ENCODE measurements around the gene ACP2. TPM values are rescaled to one million over a fixed set of nuclear protein-coding genes. Genes with fewer than 3 reads are reported as not detected.

The ACP2 gene
- total RNA-seq, 1 donor from 2014 or later = 31.6 TPM

GRCh38 chr11:47233051-47233450 lies 15.6 kb downstream of the ACP2 start:
- H3K27ac ChIP-seq = no peak overlapping the region
- no peak for ATAC-seq
- intact Hi-C loops (cut with DNase I) = no loop called here
- H3K27me3 ChIP-seq = no peaks in the 10 kb centered on the region
- peaks cover 36% of the 10 kb centered on the region for H3K36me3 ChIP-seq
- TF ChIP-seq CTCF (IDR thresholded peaks at IDR 0.05) = no peak
- no peaks in the 10 kb centered on the region for H3K4me1 ChIP-seq
- H3K9me3 ChIP-seq = no peaks in the 10 kb centered on the region
- no peak for DNase-seq
- H3K4me3 ChIP-seq = no peak overlapping the region

GRCh38 chr11:47229161-47229560 lies 19.5 kb downstream of the ACP2 start:
- no peaks in the 10 kb centered on the region for H3K4me1 ChIP-seq
- ATAC-seq (no peak), DNase-seq (no peak)
- no peaks in the 10 kb centered on the region for H3K27me3 ChIP-seq
- peaks cover 36% of the 10 kb centered on the region for H3K36me3 ChIP-seq
- no peak overlapping the region for H3K27ac ChIP-seq
- no peak overlapping the region for H3K4me3 ChIP-seq
- intact Hi-C loops (cut with DNase I) = no loop called here
- no peak for TF ChIP-seq CTCF (IDR thresholded peaks at IDR 0.05)
- H3K9me3 ChIP-seq = no peaks in the 10 kb centered on the region

GRCh38 chr11:47225552-47226400 lies 22.8 kb downstream of the ACP2 start:
- DNase-seq (no peak), ATAC-seq (peak; percentile 60)
- H3K4me3 ChIP-seq = no peak overlapping the region
- H3K4me1 ChIP-seq = no peaks in the 10 kb centered on the region
- no peaks in the 10 kb centered on the region for H3K9me3 ChIP-seq
- no peak overlapping the region for H3K27ac ChIP-seq
- intact Hi-C loops (cut with DNase I) = no loop called here
- peaks cover 54% of the 10 kb centered on the region for H3K36me3 ChIP-seq
- H3K27me3 ChIP-seq = no peaks in the 10 kb centered on the region
- TF ChIP-seq CTCF (IDR thresholded peaks at IDR 0.05) = no peak

- H3K4me1 ChIP-seq = peaks cover 14% of the 10 kb centered on the region
- H3K27me3 ChIP-seq = no peaks in the 10 kb centered on the region
- peaks cover 66% of the 10 kb centered on the region for H3K36me3 ChIP-seq
- H3K9me3 ChIP-seq = no peaks in the 10 kb centered on the region
- H3K4me3 ChIP-seq = no peak overlapping the region
- no peak overlapping the region for H3K27ac ChIP-seq
- intact Hi-C loops (cut with DNase I) = no loop called here
- TF ChIP-seq CTCF (IDR thresholded peaks at IDR 0.05) = no peak
- ATAC-seq = no peak
- no peak for DNase-seq
Measured at GRCh38 chr11:47222696-47223095, 25.9 kb downstream of the ACP2 start.

DNA sequence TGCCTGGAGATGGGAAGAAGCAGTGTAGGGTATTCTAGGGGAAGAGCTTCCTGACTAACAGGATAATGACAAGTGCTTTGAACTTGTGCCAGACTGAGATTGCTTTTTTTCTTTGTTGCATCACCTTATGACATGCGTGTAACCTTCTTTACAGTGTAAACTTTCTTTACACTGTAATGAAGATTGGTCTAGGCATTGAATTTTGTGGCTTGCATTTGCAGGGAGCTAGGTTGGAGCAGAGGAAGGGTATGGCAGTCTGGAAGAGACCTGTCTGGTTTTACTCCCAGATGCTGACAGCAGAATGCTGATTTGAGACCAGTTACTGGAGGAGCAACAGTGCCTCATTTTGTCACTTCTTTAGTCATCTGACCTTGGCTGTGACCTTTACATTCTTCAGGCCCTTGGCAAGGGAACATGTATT lies 28.2 kb downstream of the ACP2 start:
- DNase-seq = no peak
- Histone ChIP-seq H3K36me3 (peaks cover 50% of the 10 kb centered on the region), H3K27me3 (no peaks in the 10 kb centered on the region), H3K27ac (no peak overlapping the region), H3K4me3 (no peak overlapping the region), H3K9me3 (no peaks in the 10 kb centered on the region), H3K4me1 (peaks cover 27% of the 10 kb centered on the region)
- intact Hi-C loops (cut with DNase I) = no loop called here
- TF ChIP-seq CTCF (IDR thresholded peaks at IDR 0.05) = no peak
- no peak for ATAC-seq

Measured in upper lobe of right lung (tissue), 1 donor.